ENCODE results near the gene HDAC8.

DNA sequence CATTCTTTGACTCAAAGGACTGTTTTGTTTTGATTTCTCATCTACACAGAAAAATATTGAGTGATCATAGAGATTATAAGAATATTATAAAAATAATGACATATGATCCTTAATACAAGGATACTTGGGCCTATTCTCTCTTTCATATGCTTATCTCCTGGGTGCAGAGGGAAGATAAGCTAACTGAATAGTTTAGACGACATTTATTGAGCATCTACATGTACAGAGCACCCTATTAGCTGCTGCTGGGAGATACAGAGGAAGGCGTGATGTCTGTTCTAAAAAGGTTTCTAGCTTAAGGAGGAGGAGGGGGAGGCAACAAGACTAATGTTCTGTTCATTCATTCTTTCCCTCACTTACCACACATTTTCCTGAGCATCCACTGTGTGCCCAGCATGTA, 106.8 kb downstream of the HDAC8 start:
- TF ChIP-seq, protein P1, sequence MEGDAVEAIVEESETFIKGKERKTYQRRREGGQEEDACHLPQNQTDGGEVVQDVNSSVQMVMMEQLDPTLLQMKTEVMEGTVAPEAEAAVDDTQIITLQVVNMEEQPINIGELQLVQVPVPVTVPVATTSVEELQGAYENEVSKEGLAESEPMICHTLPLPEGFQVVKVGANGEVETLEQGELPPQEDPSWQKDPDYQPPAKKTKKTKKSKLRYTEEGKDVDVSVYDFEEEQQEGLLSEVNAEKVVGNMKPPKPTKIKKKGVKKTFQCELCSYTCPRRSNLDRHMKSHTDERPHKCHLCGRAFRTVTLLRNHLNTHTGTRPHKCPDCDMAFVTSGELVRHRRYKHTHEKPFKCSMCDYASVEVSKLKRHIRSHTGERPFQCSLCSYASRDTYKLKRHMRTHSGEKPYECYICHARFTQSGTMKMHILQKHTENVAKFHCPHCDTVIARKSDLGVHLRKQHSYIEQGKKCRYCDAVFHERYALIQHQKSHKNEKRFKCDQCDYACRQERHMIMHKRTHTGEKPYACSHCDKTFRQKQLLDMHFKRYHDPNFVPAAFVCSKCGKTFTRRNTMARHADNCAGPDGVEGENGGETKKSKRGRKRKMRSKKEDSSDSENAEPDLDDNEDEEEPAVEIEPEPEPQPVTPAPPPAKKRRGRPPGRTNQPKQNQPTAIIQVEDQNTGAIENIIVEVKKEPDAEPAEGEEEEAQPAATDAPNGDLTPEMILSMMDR (IDR thresholded peaks at IDR 0.05; ENCODE audit: poor library complexity, severe bottlenecking) = no peak
- TF ChIP-seq EZH2 (IDR thresholded peaks at IDR 0.05; ENCODE audit: borderline replicate concordance, insufficient read depth, low read length, poor library complexity, severe bottlenecking) (no peak), POLR2AphosphoS5 (IDR thresholded peaks at IDR 0.05) (no peak), EP300 (conservative IDR thresholded peaks at IDR 0.05; ENCODE audit: poor library complexity, severe bottlenecking) (no peak)

All from neural cell (in vitro differentiated cells).